ENCODE measurements around the gene AJM1.

GRCh38 chr9:136850866-136851775 lies 8.8 kb downstream of the AJM1 start:
- TF ChIP-seq ZC3H10 (CRISPR knock-in tag; IDR thresholded peaks at IDR 0.05) = no peak
- TF ChIP-seq CREB5 (CRISPR knock-in tag; IDR thresholded peaks at IDR 0.05; ENCODE audit: low read depth) = no peak
- no peak for TF ChIP-seq PATZ1 (CRISPR knock-in tag; IDR thresholded peaks at IDR 0.05; ENCODE audit: borderline replicate concordance)
- no peak for TF ChIP-seq ZFP30 (CRISPR knock-in tag; IDR thresholded peaks at IDR 0.05)
- no peak for TF ChIP-seq ZFP3 (CRISPR knock-in tag; IDR thresholded peaks at IDR 0.05)
- TF ChIP-seq OSR1 (CRISPR knock-in tag; IDR thresholded peaks at IDR 0.05) = no peak
- no peak for TF ChIP-seq ZNF8 (CRISPR knock-in tag; IDR thresholded peaks at IDR 0.05)
- no peak for TF ChIP-seq ZNF70 (CRISPR knock-in tag; IDR thresholded peaks at IDR 0.05)
- TF ChIP-seq GLIS3 (CRISPR knock-in tag; IDR thresholded peaks at IDR 0.05) = no peak
- TF ChIP-seq RARB (CRISPR knock-in tag; IDR thresholded peaks at IDR 0.05) = no peak
- TF ChIP-seq CSDC2 (CRISPR knock-in tag; IDR thresholded peaks at IDR 0.05) = no peak

Measured in SK-N-SH treated with all-trans-retinoic acid at 6 μM for 48 hours (cell line).